Heart left ventricle (tissue), 16 donors: ENCODE results near the gene GABRR3. TPM values are rescaled to one million over a fixed set of nuclear protein-coding genes. Genes with fewer than 3 reads are reported as not detected.

ENCODE experiments used
- ATAC-seq, 4 donors: fragments of 200-7000 bp; cut with Tn5 transposase; one replicate each; pipeline ENCODE4 v1.9.1; 2020 to 2022; ENCODE audit warnings: moderate library complexity in 4 of 4, mild to moderate bottlenecking in 3 of 4, moderate number of reproducible peaks in 1 of 4
- DNase-seq, 5 donors: peaks; one replicate each; pipeline ENCODE4 v3.0.0-alpha.2; 2020
- H3K27ac ChIP-seq, 12 donors: fragments of 200-600 bp; sonication (generic) in 4 of 12; one replicate each; pipeline versions ENCODE4 v1.5.0 to v1.8.0; 2016 to 2022; ENCODE audit warnings: mild to moderate bottlenecking in 2 of 12
- H3K27me3 ChIP-seq, 9 donors: fragments of 200-600 bp; sonication (generic) in 2 of 9; one replicate each; pipeline versions ENCODE4 v1.5.1 to v1.8.0; 2016 to 2022; ENCODE audit warnings: mild to moderate bottlenecking in 3 of 9
- H3K36me3 ChIP-seq, 9 donors: fragments of 200-600 bp; sonication (generic) in 2 of 9; one replicate each; pipeline versions ENCODE4 v1.5.0 to v1.8.0; 2018 to 2022; ENCODE audit warnings: mild to moderate bottlenecking in 2 of 9
- H3K4me1 ChIP-seq, 12 donors: fragments of 200-600 bp; sonication (generic) in 4 of 12; one replicate each; pipeline versions ENCODE4 v1.5.0 to v1.8.0; 2016 to 2022; ENCODE audit warnings: mild to moderate bottlenecking in 3 of 12
- H3K4me3 ChIP-seq, 12 donors: fragments of 200-600 bp; sonication (generic) in 4 of 12; one replicate each; pipeline versions ENCODE4 v1.5.0 to v1.8.0; 2017 to 2022; ENCODE audit warnings: mild to moderate bottlenecking in 9 of 12, moderate library complexity in 4 of 12
- H3K9me3 ChIP-seq, 12 donors: fragments of 200-600 bp; sonication (generic) in 4 of 12; one replicate each; pipeline versions ENCODE4 v1.5.0 to v1.8.0; 2016 to 2022; ENCODE audit warnings: mild to moderate bottlenecking in 1 of 12
- POLR2A ChIP-seq, 2 donors: fragments of 450-650 bp; IDR thresholded peaks; one replicate each; pipeline ENCODE4 v1.6.1; 2017; ENCODE audit warnings: antibody characterized with exemption in 2 of 2, mild to moderate bottlenecking in 2 of 2, moderate library complexity in 2 of 2
- WGBS, 4 donors: extraction: QIAGEN DNeasy Blood & Tissue Kit in 2 of 4; methylation state at CpG; one replicate each; pipeline versions ENCODE4 v1.1.5 to v1.1.7; 2013 to 2018; 5-methylcytosine and 5-hydroxymethylcytosine counted together
- intact Hi-C, 10 donors: fragments of 100-400 bp; cut with DNase I; formaldehyde crosslinking; loops; one replicate each; pipeline versions ENCODE4 v1.11.1 to v1.14.2; 2022
- polyA plus RNA-seq, 2 donors: library from polyadenylated mRNA; stranded (reverse); fragments of 200-250 nt; gene quantifications; one replicate each; pipeline ENCODE4 v1.2.3, GENCODE V29; 2013
- total RNA-seq, 9 donors: library from RNA; depleted of rRNA in 2 of 9; stranded (reverse); fragments of >200 nt in 2 of 9; fragmentation: NEBNext Ultra II Directional in 3 of 9; extraction: Animal tissue kit (Norgen Biotek cat#: 25700) in 3 of 9; gene quantifications; one replicate each; pipeline versions ENCODE4 v1.1.0 to v1.2.4, GENCODE V29; 2016 to 2023
- TF ChIP-seq, protein P1 (sequence below), 12 donors: fragments of 200-600 bp; sonication (generic) in 4 of 12; IDR thresholded peaks; one replicate each; pipeline versions ENCODE4 v1.5.0 to v1.8.0; 2018 to 2022; ENCODE audit warnings: antibody characterized with exemption in 12 of 12, mild to moderate bottlenecking in 5 of 12
- donor health status: ischemic (EF 13 %, LVEDD 7.1; RV severe dilation, severe dysfunction).
- donor health status: healthy with polysubstance abuse.
- donor health status: DM: no; HTN: yes; CAD: no.
- donor health status: DM: no; HTN: no; CAD: no.
- donor health status: ischemic (EF 25% LVEDD 6.9; RV normal size, moderate dysfunction).
- donor health status: ischemic (EF 25% LVEDD 5.7; RV mildly dilated, moderate dysfunction).
- donor health status: healthy.
- donor health status: DM: yes; HTN: yes; CAD: no.
- donor health status: ischemic (EF 35%, LVEDD 5.7; RV mildly dilated, moderate dysfunction).
- donor health status: nonischemic (EF 11% LVEDD 7.7; RV severe dilation, severe dysfunction).
- donor health status: DM: yes; HTN: yes; CAD: no.
- donor health status: PGD.
- donor health status: ischemic (EF 29% LVEDD 5.4; RV normal size, mild dysfunction).
- donor health status: nonischemic (EF 23%, LVEDD 6.1; RV moderate dilation, normal function).

Gene GABRR3
- total and polyA plus RNA-seq, 11 donors: not detected

DNA sequence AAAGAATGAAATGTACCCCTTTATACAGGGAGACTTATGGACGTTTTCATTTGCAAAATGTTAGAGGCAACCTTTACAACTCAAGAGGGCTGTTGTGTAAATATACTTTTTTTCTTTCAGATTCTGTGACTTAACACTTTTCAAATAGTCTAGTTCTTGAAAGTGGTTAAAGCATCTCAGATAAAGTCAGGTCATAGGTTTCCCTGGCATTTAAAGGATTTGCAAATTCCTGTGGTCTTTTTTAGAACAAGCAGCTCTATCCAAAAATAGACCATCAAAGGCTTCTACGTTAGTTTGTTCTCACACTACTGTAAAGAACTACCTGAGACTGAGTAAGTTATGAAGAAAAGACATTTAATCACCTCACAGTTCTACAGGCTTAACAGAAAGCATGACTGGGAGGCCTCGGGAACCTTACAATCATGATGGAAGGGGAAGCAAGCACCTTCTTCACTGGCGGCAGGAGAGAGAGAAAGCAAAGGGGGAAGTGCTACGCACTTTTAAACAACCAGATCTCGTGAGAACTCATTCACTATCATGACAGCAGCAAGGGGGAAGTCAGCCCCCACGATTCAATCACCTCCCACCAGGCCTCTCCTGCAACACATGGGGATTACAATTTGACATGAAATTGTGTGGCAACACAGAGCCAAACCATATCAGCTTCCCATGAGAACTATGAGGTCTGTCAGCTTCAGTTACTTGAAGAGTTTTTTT is 23.3 kb upstream of the GABRR3 start:
- DNase-seq (no peak), ATAC-seq (no peak)
- Histone ChIP-seq H3K4me1 (no peaks in the 10 kb centered on the region), H3K27ac (no peak overlapping the region), H3K27me3 (no peaks in the 10 kb centered on the region), H3K9me3 (no peaks in the 10 kb centered on the region), H3K36me3 (no peaks in the 10 kb centered on the region), H3K4me3 (no peak overlapping the region)
- intact Hi-C loops: loop anchor here in 1 of 10 donors (10.0 kb wide), 1 partner anchor 516 kb away; no protein-coding TSS in a partner anchor
- TF ChIP-seq POLR2A (IDR thresholded peaks at IDR 0.05): no peak
- 25 to 39% (median 36%) methylated on average over 7 of the region's 7 CpGs for WGBS, 4 donors

DNA sequence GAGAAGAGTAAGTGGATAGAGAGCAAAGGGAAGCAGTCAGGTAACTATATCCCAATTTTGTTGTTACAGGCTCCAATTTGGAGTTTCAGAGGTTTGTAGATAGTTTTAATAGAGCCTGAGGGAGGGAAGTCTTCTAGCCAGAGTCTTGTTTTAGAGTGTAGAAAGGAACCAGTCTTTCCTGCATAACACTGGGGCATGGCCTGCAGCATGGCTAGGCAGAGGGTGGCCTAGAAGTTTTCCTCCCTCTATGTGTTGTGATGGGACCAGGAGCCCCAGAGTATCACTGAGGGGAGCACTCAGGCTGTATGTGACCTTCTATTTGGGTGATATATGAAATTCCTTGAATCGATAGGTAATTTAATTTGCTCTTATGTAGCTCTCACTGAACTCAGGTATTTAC is 22.5 kb upstream of the GABRR3 start:
- H3K4me1 ChIP-seq: no peaks in the 10 kb centered on the region
- H3K9me3 ChIP-seq: no peaks in the 10 kb centered on the region
- intact Hi-C loops: loop anchor here in 1 of 10 donors (10.0 kb wide), 1 partner anchor 517 kb away; no protein-coding TSS in a partner anchor
- H3K27me3 ChIP-seq: no peaks in the 10 kb centered on the region
- DNase-seq (no peak), ATAC-seq (no peak)
- WGBS, 4 donors: 83 to 93% (median 92%) methylated on average over 1 of the region's 1 CpG
- H3K27ac ChIP-seq: no peak overlapping the region
- H3K4me3 ChIP-seq: no peak overlapping the region
- TF ChIP-seq POLR2A (IDR thresholded peaks at IDR 0.05): no peak
- TF ChIP-seq, protein P1, sequence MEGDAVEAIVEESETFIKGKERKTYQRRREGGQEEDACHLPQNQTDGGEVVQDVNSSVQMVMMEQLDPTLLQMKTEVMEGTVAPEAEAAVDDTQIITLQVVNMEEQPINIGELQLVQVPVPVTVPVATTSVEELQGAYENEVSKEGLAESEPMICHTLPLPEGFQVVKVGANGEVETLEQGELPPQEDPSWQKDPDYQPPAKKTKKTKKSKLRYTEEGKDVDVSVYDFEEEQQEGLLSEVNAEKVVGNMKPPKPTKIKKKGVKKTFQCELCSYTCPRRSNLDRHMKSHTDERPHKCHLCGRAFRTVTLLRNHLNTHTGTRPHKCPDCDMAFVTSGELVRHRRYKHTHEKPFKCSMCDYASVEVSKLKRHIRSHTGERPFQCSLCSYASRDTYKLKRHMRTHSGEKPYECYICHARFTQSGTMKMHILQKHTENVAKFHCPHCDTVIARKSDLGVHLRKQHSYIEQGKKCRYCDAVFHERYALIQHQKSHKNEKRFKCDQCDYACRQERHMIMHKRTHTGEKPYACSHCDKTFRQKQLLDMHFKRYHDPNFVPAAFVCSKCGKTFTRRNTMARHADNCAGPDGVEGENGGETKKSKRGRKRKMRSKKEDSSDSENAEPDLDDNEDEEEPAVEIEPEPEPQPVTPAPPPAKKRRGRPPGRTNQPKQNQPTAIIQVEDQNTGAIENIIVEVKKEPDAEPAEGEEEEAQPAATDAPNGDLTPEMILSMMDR (IDR thresholded peaks at IDR 0.05): no peak
- no peaks in the 10 kb centered on the region for H3K36me3 ChIP-seq

DNA sequence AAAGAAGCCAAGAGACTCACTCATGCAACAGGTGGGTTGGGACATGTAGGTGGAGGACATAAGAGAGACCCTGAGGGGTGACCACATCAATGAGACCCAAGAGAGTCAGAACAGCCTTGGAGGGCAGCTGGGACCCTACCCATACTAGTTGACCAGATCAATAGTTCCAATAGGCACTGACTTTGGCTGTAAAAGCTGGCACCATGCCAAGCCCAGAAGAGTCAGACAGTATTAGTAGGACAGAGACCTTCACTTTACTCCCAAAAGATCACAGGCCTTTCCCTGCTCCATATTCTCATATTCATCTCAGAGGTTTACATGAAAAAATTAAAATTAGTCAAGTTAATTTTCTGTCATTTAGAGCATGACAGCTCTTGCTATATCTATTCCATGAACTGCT is 20.9 kb upstream of the GABRR3 start:
- intact Hi-C loops: loop anchor here in 1 of 10 donors (10.0 kb wide), 1 partner anchor 519 kb away; no protein-coding TSS in a partner anchor
- Histone ChIP-seq H3K9me3 (no peaks in the 10 kb centered on the region), H3K27me3 (no peaks in the 10 kb centered on the region), H3K36me3 (no peaks in the 10 kb centered on the region), H3K4me1 (no peaks in the 10 kb centered on the region), H3K4me3 (no peak overlapping the region), H3K27ac (no peak overlapping the region)
- ATAC-seq: no peak
- DNase-seq: peak in 1 of 5 donors; percentile 20
- TF ChIP-seq POLR2A (IDR thresholded peaks at IDR 0.05): no peak
- TF ChIP-seq, protein P1 (IDR thresholded peaks at IDR 0.05): no peak

DNA sequence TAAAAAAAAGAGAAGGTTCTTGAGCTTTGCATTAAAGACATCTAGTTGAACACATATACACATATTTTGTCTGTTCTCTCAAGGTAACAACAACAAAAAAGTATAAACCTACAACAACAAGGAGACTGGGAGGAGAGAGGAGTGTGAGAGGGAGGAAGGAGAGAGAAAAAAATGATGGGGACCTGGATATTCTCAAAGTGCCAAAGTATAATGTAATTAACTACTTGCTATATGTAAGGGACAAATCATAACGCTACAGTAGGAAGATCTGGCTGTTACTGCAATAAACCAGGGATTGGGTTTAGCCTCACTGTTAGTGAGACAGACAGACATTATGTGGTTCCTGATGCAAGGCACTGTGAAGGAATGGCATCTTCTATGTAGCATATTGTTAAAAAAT is 14.2 kb upstream of the GABRR3 start:
- no peak for DNase-seq
- 75 to 83% (median 80%) methylated on average over 1 of the region's 1 CpG for WGBS, 4 donors

More for the DNA sequence above, 14.2 kb upstream of the GABRR3 start:
- H3K27me3 ChIP-seq: no peaks in the 10 kb centered on the region
- H3K4me1 ChIP-seq: no peaks in the 10 kb centered on the region
- TF ChIP-seq, protein P1 (IDR thresholded peaks at IDR 0.05): no peak
- TF ChIP-seq POLR2A (IDR thresholded peaks at IDR 0.05): no peak
- no peak overlapping the region for H3K4me3 ChIP-seq
- H3K9me3 ChIP-seq: no peaks in the 10 kb centered on the region
- no peak for ATAC-seq
- H3K36me3 ChIP-seq: no peaks in the 10 kb centered on the region
- no peak overlapping the region for H3K27ac ChIP-seq
- intact Hi-C loops: no loop called here
